GM23338 (cell line): ENCODE results near the gene CTAGE1. TPM values are rescaled to one million over a fixed set of nuclear protein-coding genes. Genes with fewer than 3 reads are reported as not detected.

Experiments
- ATAC-seq: fragments of 200-7000 bp; cut with Tn5 transposase; 3 replicates; pipeline ENCODE4 v1.9.1; 2020
- DNase-seq: peaks from one replicate; pipeline ENCODE4 v3.0.0-alpha.2; 2015; ENCODE audit warnings: low spot score
- H2AFZ ChIP-seq: fragments of 200-600 bp; sonication (generic); 2 replicates; pipeline ENCODE4 v1.8.0; 2016; ENCODE audit warnings: antibody characterized with exemption, mild to moderate bottlenecking, moderate library complexity
- H3F3A ChIP-seq: fragments of 200-600 bp; sonication (generic); replicated peaks from 2 replicates; pipeline ENCODE4 v1.8.0; 2017; ENCODE audit warnings: antibody characterized with exemption, mixed run types, low read depth
- H3K27ac ChIP-seq: fragments of 200-600 bp; sonication (generic); 2 replicates; pipeline ENCODE4 v1.6.1; 2016; ENCODE audit warnings: low read depth
- H3K27me3 ChIP-seq: fragments of 200-600 bp; sonication (generic); 2 replicates; pipeline ENCODE4 v1.8.0; 2016; ENCODE audit warnings: mild to moderate bottlenecking, mixed run types, moderate library complexity; ENCODE audit not compliant: insufficient read depth
- H3K36me3 ChIP-seq: fragments of 200-600 bp; sonication (generic); 2 replicates; pipeline ENCODE4 v1.8.0; 2016; ENCODE audit warnings: mild to moderate bottlenecking; ENCODE audit not compliant: insufficient read depth
- H3K4me1 ChIP-seq: fragments of 200-600 bp; sonication (generic); 2 replicates; pipeline ENCODE4 v1.8.0; 2016; ENCODE audit warnings: mild to moderate bottlenecking, moderate library complexity; ENCODE audit not compliant: insufficient read depth
- H3K4me2 ChIP-seq: fragments of 200-600 bp; sonication (generic); 2 replicates; pipeline ENCODE4 v1.7.1; 2017; ENCODE audit warnings: mixed run types
- H3K4me3 ChIP-seq: fragments of 200-600 bp; sonication (generic); 2 replicates; pipeline ENCODE4 v1.6.1; 2016; ENCODE audit warnings: mixed run types
- H3K79me2 ChIP-seq: fragments of 200-600 bp; sonication (generic); replicated peaks from 2 replicates; pipeline ENCODE4 v1.8.0; 2017; ENCODE audit warnings: mild to moderate bottlenecking; ENCODE audit not compliant: insufficient read depth
- H3K9me2 ChIP-seq: fragments of 200-600 bp; sonication (generic); 2 replicates; pipeline ENCODE4 v1.8.0; 2017; ENCODE audit not compliant: insufficient read depth
- H4K20me1 ChIP-seq: fragments of 200-600 bp; sonication (generic); replicated peaks from 2 replicates; pipeline ENCODE4 v1.8.0; 2017; ENCODE audit warnings: mild to moderate bottlenecking; ENCODE audit not compliant: insufficient read depth
- H3K27ac Mint-ChIP-seq: 2 replicates; pipeline ENCODE4 v1.8.0; 2020; ENCODE audit warnings: inconsistent platforms, mild to moderate bottlenecking, moderate library complexity, mixed read lengths
- H3K27me3 Mint-ChIP-seq: 3 replicates; pipeline ENCODE4 v1.8.0; 2022; ENCODE audit warnings: low read depth, mild to moderate bottlenecking, moderate library complexity, mixed read lengths, inconsistent platforms; ENCODE audit not compliant: insufficient read depth, poor library complexity
- H3K36me3 Mint-ChIP-seq: 3 replicates; pipeline ENCODE4 v1.8.0; 2021; ENCODE audit warnings: low read depth, mild to moderate bottlenecking, inconsistent platforms, moderate library complexity, mixed read lengths
- H3K4me1 Mint-ChIP-seq: 3 replicates; pipeline ENCODE4 v1.8.0; 2020; ENCODE audit warnings: mild to moderate bottlenecking, inconsistent platforms, mixed read lengths
- H3K4me3 Mint-ChIP-seq: 3 replicates; pipeline ENCODE4 v1.8.0; 2021; ENCODE audit warnings: moderate library complexity, mild to moderate bottlenecking, inconsistent platforms, mixed read lengths
- H3K9me3 Mint-ChIP-seq: 3 replicates; pipeline ENCODE4 v1.8.0; 2020; ENCODE audit warnings: moderate library complexity, mild to moderate bottlenecking, inconsistent platforms, mixed read lengths
- JUNB ChIP-seq: IDR thresholded peaks from one replicate; pipeline ENCODE4 v1.6.1; 2016; ENCODE audit warnings: antibody characterized with exemption; ENCODE audit not compliant: unreplicated experiment
- NANOG ChIP-seq: IDR thresholded peaks from 2 replicates; pipeline ENCODE4 v1.6.1; 2016; ENCODE audit warnings: antibody characterized with exemption, borderline replicate concordance
- POLR2AphosphoS5 ChIP-seq: IDR thresholded peaks from 2 replicates; pipeline ENCODE4 v1.6.1; 2016; ENCODE audit warnings: antibody characterized with exemption, low read depth
- STAT1 ChIP-seq: IDR thresholded peaks from one replicate; pipeline ENCODE4 v1.6.1; 2016; ENCODE audit warnings: antibody characterized with exemption; ENCODE audit not compliant: unreplicated experiment
- polyA plus RNA-seq: library from polyadenylated mRNA; unstranded; fragments of >200 nt; fragmentation: Nextera tagmentation; extraction: Ambion mirVana; gene quantifications from 2 replicates; pipeline ENCODE4 v1.2.1, GENCODE V29; 2016
- total RNA-seq: library from RNA; depleted of rRNA; stranded (reverse); fragments of >200 nt; shearing (Covaris generic); gene quantifications from 2 replicates; pipeline ENCODE4 v1.2.3, GENCODE V29; 2014
- TF ChIP-seq, protein P1 (sequence below), 2 experiments: fragments of 200-600 bp in 1 of 2; sonication (generic) in 1 of 2; conservative IDR thresholded peaks; 2 replicates each; pipeline versions ENCODE4 v1.5.1 to v1.6.1; 2016 to 2017; ENCODE audit warnings: antibody characterized with exemption in 2 of 2, low read depth in 2 of 2, mild to moderate bottlenecking in 2 of 2, moderate library complexity in 1 of 2
- TF ChIP-seq, protein P2 (sequence below): fragments of 250-450 bp; sonication (Bioruptor Pico); IDR thresholded peaks from 2 replicates; pipeline ENCODE4 v1.5.0; 2020; ENCODE audit warnings: mild to moderate bottlenecking, moderate library complexity

CTAGE1 gene
- total and polyA plus RNA-seq, 2 experiments from 2014 or later: 0.03 to 0.06 TPM

DNA sequence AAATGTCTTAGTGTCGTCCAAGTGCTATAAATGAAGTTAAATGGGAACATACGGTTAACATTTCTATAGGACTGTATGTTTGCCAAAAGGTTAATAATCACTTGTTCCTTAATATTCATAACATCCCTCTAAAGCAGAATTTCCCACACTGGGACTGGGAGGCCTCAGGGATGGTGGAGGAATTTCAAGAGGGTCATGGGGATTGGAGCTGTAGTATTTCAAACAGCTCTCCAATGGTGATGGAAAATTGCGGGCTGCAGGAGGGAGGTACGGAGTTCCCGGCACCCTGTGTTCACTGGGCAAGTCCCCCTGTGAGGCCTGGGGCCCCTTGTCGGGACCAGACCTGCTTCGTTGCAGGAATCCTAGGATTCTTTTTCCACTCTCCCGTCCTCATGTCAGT, 39.8 kb upstream of the CTAGE1 start (continued):
- TF ChIP-seq, protein P1, sequence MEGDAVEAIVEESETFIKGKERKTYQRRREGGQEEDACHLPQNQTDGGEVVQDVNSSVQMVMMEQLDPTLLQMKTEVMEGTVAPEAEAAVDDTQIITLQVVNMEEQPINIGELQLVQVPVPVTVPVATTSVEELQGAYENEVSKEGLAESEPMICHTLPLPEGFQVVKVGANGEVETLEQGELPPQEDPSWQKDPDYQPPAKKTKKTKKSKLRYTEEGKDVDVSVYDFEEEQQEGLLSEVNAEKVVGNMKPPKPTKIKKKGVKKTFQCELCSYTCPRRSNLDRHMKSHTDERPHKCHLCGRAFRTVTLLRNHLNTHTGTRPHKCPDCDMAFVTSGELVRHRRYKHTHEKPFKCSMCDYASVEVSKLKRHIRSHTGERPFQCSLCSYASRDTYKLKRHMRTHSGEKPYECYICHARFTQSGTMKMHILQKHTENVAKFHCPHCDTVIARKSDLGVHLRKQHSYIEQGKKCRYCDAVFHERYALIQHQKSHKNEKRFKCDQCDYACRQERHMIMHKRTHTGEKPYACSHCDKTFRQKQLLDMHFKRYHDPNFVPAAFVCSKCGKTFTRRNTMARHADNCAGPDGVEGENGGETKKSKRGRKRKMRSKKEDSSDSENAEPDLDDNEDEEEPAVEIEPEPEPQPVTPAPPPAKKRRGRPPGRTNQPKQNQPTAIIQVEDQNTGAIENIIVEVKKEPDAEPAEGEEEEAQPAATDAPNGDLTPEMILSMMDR (conservative IDR thresholded peaks at IDR 0.05; ENCODE audit: low read depth in 2 of 2): no peak
- no peak for TF ChIP-seq JUNB
- no peak for TF ChIP-seq NANOG
- no peak for TF ChIP-seq STAT1
- no peak for TF ChIP-seq POLR2AphosphoS5

DNA sequence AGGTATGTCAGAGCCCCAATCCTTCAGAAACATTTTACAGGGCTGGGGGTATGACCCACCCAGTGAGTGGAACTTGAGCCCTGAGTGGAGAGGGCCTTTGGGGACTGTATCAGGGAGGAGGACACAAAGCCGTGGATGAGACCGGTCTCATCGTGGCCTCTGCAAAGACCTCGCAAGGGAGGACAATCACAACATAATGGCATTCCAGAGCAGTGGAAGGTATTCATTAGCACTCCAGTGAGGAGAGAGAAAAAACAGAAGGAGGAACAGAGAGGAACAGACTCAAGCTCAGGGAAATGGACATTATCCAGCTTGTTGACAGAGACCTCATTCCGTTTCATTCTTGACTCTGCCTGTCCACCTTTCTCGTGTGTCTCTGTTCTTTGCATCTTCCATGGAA, 38.8 kb upstream of the CTAGE1 start:
- peak; percentile 12 for DNase-seq
- Histone ChIP-seq H3K27me3 (no peaks in the 10 kb centered on the region), H3K79me2 (no peaks in the 10 kb centered on the region), H2AFZ (no peak overlapping the region), H3K36me3 (no peaks in the 10 kb centered on the region), H3K27ac (no peak overlapping the region), H3K4me3 (no peak overlapping the region), H3F3A (no peaks in the 10 kb centered on the region), H4K20me1 (no peaks in the 10 kb centered on the region), H3K4me1 (peaks cover 17% of the 10 kb centered on the region), H3K4me2 (0 out of 2 replicates have a peak overlapping the region, but pooled peaks have one; percentile 15), H3K9me2 (no peaks in the 10 kb centered on the region)
- ATAC-seq: peak; percentile 35
- Mint-ChIP-seq H3K4me3 (no peak overlapping the region), H3K9me3 (no peaks in the 10 kb centered on the region), H3K36me3 (no peaks in the 10 kb centered on the region), H3K27me3 (peaks cover 3% of the 10 kb centered on the region), H3K27ac (no peak overlapping the region), H3K4me1 (peaks cover 21% of the 10 kb centered on the region)
- TF ChIP-seq, protein P2, sequence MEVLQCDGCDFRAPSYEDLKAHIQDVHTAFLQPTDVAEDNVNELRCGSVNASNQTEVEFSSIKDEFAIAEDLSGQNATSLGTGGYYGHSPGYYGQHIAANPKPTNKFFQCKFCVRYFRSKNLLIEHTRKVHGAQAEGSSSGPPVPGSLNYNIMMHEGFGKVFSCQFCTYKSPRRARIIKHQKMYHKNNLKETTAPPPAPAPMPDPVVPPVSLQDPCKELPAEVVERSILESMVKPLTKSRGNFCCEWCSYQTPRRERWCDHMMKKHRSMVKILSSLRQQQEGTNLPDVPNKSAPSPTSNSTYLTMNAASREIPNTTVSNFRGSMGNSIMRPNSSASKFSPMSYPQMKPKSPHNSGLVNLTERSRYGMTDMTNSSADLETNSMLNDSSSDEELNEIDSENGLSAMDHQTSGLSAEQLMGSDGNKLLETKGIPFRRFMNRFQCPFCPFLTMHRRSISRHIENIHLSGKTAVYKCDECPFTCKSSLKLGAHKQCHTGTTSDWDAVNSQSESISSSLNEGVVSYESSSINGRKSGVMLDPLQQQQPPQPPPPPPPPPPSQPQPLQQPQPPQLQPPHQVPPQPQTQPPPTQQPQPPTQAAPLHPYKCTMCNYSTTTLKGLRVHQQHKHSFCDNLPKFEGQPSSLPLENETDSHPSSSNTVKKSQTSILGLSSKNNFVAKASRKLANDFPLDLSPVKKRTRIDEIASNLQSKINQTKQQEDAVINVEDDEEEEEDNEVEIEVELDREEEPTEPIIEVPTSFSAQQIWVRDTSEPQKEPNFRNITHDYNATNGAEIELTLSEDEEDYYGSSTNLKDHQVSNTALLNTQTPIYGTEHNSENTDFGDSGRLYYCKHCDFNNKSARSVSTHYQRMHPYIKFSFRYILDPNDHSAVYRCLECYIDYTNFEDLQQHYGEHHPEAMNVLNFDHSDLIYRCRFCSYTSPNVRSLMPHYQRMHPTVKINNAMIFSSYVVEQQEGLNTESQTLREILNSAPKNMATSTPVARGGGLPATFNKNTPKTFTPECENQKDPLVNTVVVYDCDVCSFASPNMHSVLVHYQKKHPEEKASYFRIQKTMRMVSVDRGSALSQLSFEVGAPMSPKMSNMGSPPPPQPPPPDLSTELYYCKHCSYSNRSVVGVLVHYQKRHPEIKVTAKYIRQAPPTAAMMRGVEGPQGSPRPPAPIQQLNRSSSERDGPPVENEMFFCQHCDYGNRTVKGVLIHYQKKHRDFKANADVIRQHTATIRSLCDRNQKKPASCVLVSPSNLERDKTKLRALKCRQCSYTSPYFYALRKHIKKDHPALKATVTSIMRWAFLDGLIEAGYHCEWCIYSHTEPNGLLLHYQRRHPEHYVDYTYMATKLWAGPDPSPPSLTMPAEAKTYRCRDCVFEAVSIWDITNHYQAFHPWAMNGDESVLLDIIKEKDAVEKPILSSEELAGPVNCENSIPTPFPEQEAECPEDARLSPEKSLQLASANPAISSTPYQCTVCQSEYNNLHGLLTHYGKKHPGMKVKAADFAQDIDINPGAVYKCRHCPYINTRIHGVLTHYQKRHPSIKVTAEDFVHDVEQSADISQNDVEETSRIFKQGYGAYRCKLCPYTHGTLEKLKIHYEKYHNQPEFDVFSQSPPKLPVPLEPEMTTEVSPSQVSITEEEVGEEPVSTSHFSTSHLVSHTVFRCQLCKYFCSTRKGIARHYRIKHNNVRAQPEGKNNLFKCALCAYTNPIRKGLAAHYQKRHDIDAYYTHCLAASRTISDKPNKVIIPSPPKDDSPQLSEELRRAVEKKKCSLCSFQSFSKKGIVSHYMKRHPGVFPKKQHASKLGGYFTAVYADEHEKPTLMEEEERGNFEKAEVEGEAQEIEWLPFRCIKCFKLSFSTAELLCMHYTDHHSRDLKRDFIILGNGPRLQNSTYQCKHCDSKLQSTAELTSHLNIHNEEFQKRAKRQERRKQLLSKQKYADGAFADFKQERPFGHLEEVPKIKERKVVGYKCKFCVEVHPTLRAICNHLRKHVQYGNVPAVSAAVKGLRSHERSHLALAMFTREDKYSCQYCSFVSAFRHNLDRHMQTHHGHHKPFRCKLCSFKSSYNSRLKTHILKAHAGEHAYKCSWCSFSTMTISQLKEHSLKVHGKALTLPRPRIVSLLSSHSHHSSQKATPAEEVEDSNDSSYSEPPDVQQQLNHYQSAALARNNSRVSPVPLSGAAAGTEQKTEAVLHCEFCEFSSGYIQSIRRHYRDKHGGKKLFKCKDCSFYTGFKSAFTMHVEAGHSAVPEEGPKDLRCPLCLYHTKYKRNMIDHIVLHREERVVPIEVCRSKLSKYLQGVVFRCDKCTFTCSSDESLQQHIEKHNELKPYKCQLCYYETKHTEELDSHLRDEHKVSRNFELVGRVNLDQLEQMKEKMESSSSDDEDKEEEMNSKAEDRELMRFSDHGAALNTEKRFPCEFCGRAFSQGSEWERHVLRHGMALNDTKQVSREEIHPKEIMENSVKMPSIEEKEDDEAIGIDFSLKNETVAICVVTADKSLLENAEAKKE (CRISPR knock-in tag): 0 out of 2 replicates have a peak, but pooled peaks have one; percentile 35
- TF ChIP-seq, protein P1 (conservative IDR thresholded peaks at IDR 0.05; ENCODE audit: low read depth in 2 of 2): no peak
